K562 (cell line): Measurements from ENCODE around the gene TGFB1I1. TPM values are rescaled to one million over a fixed set of nuclear protein-coding genes. Genes with fewer than 3 reads are reported as not detected.
A peak's percentile ranks its signal among the peaks of the same experiment; 100 is the strongest.

Source experiments
- HLTF ChIP-seq: fragments of 450-650 bp; IDR thresholded peaks from 2 replicates; pipeline ENCODE4 v1.6.1; 2016
- L3MBTL2 ChIP-seq: fragments of 450-650 bp; IDR thresholded peaks from 2 replicates; pipeline ENCODE4 v1.6.1; 2016; ENCODE audit warnings: mild to moderate bottlenecking, moderate library complexity
- MYC ChIP-seq, 2 experiments: fragments of 250-450 bp in 1 of 2; sonication (Bioruptor Pico) in 1 of 2; IDR thresholded peaks; 2 replicates each; pipeline versions ENCODE4 v1.5.1 to v1.6.1; 2012 to 2021; ENCODE audit warnings: low read depth in 2 of 2, borderline replicate concordance in 1 of 2, improper control_type of control experiment in 1 of 2, low read length in 1 of 2, mild to moderate bottlenecking in 1 of 2, moderate library complexity in 1 of 2
- NUFIP1 ChIP-seq: fragments of 450-650 bp; IDR thresholded peaks from 2 replicates; pipeline ENCODE4 v1.6.1; 2018; ENCODE audit not compliant: partially characterized antibody
- POLR2G ChIP-seq: fragments of 200-400 bp; formaldehyde crosslinking; IDR thresholded peaks from 2 replicates; pipeline ENCODE4 v1.6.1; 2017; ENCODE audit warnings: low read depth, mild to moderate bottlenecking, antibody characterized with exemption, low read length, moderate library complexity
- SIN3A ChIP-seq, 2 experiments: fragments of 150-350 bp in 1 of 2; IDR thresholded peaks; 2 replicates each; pipeline ENCODE4 v1.6.1; 2011 to 2016; ENCODE audit warnings: borderline replicate concordance in 2 of 2, low read depth in 2 of 2, low read length in 2 of 2, mild to moderate bottlenecking in 2 of 2, moderate library complexity in 2 of 2; ENCODE audit not compliant: control insufficient read depth in 1 of 2
- SRSF9 ChIP-seq: fragments of 200-400 bp; formaldehyde crosslinking; IDR thresholded peaks from 2 replicates; pipeline ENCODE4 v1.6.1; 2017; ENCODE audit warnings: low read depth, low read length, borderline replicate concordance
- TBL1XR1 ChIP-seq, 2 experiments: IDR thresholded peaks; 2 replicates each; pipeline ENCODE4 v1.6.1; 2012; ENCODE audit warnings: improper control_type of control experiment in 2 of 2, low read length in 2 of 2, mild to moderate bottlenecking in 1 of 2
- ZBED1 ChIP-seq: IDR thresholded peaks from 2 replicates; pipeline ENCODE4 v1.6.1; 2014
- ZNF224 ChIP-seq: sonication (generic); formaldehyde crosslinking; IDR thresholded peaks from 2 replicates; pipeline ENCODE4 v1.8.0; 2022; ENCODE audit warnings: mild to moderate bottlenecking, missing genetic modification reagents
- ZNF551 ChIP-seq: fragments of 250-450 bp; sonication (Bioruptor Pico); IDR thresholded peaks from 2 replicates; pipeline ENCODE4 v1.5.0; 2021; ENCODE audit warnings: mild to moderate bottlenecking, moderate library complexity
- ZNF766 ChIP-seq: fragments of 200-800 bp; sonication (Bioruptor generic); conservative IDR thresholded peaks from 2 replicates; pipeline ENCODE4 v1.6.1; 2016; ENCODE audit warnings: missing genetic modification characterization, missing compliant biosample characterization
- ZNF778 ChIP-seq: fragments of 450-650 bp; formaldehyde crosslinking; IDR thresholded peaks from 2 replicates; pipeline ENCODE4 v1.4.0; 2020; ENCODE audit warnings: mild to moderate bottlenecking, moderate library complexity
- ZSCAN29 ChIP-seq: fragments of 450-650 bp; IDR thresholded peaks from 2 replicates; pipeline ENCODE4 v1.6.1; 2017
- polyA plus RNA-seq, 8 experiments: library from polyadenylated mRNA; depleted of rRNA in 4 of 8; stranded (reverse) in 5 of 8; unstranded in 3 of 8; fragments of >200 nt; fragmentation: Nextera tagmentation in 2 of 8; fragmentation: Illumina TruSeq in 1 of 8; extraction: Ambion mirVana in 2 of 8; extraction: Trizol in 1 of 8; gene quantifications; 2 replicates each; pipeline versions ENCODE4 v1.2.1 to v1.2.3, GENCODE V29; 2011 to 2014; ENCODE audit warnings: inconsistent platforms in 1 of 8, missing spikeins in 1 of 8
- total RNA-seq, 7 experiments: library from RNA; depleted of rRNA in 6 of 7; stranded (reverse); fragments of >200 nt in 6 of 7; fragmentation: Illumina TruSeq in 2 of 7; extraction: Trizol in 2 of 7; gene quantifications; 2 replicates each; pipeline versions ENCODE4 v1.2.1 to v1.2.3, GENCODE V29; 2011 to 2021; ENCODE audit warnings: low replicate concordance in 1 of 7
- TF ChIP-seq, protein P1 (sequence below): fragments of 450-650 bp; IDR thresholded peaks from 2 replicates; pipeline ENCODE4 v1.6.1; 2018; ENCODE audit not compliant: partially characterized antibody
- TF ChIP-seq, protein P2 (sequence below), 2 experiments: fragments of 450-650 bp in 1 of 2; sonication (generic) in 1 of 2; formaldehyde crosslinking in 1 of 2; IDR thresholded peaks in 1 of 2; conservative IDR thresholded peaks in 1 of 2; 2 replicates each; pipeline versions ENCODE4 v1.6.1 to v1.8.1; 2016 to 2023; ENCODE audit warnings: mild to moderate bottlenecking in 2 of 2, moderate library complexity in 2 of 2, inconsistent platforms in 1 of 2, missing genetic modification reagents in 1 of 2
- TF ChIP-seq, protein P3 (sequence below): fragments of 450-650 bp; IDR thresholded peaks from 2 replicates; pipeline ENCODE4 v1.6.1; 2016; ENCODE audit warnings: missing biosample characterization, missing genetic modification characterization
- TF ChIP-seq, protein P4 (sequence below): IDR thresholded peaks from 2 replicates; pipeline ENCODE4 v1.6.1; 2011; ENCODE audit not compliant: insufficient read length; ENCODE audit errors: extremely low read depth
- TF ChIP-seq, protein P5 (sequence below): fragments of 450-650 bp; formaldehyde crosslinking; IDR thresholded peaks from 2 replicates; pipeline ENCODE4 v1.4.0; 2022; ENCODE audit warnings: missing genetic modification characterization

Gene TGFB1I1
- total and polyA plus RNA-seq, 9 of the 15 experiments (the other 6 are each of a cell fraction or from before 2014, with no cell fraction given): 0.04 to 0.91 (median 0.19) TPM

DNA sequence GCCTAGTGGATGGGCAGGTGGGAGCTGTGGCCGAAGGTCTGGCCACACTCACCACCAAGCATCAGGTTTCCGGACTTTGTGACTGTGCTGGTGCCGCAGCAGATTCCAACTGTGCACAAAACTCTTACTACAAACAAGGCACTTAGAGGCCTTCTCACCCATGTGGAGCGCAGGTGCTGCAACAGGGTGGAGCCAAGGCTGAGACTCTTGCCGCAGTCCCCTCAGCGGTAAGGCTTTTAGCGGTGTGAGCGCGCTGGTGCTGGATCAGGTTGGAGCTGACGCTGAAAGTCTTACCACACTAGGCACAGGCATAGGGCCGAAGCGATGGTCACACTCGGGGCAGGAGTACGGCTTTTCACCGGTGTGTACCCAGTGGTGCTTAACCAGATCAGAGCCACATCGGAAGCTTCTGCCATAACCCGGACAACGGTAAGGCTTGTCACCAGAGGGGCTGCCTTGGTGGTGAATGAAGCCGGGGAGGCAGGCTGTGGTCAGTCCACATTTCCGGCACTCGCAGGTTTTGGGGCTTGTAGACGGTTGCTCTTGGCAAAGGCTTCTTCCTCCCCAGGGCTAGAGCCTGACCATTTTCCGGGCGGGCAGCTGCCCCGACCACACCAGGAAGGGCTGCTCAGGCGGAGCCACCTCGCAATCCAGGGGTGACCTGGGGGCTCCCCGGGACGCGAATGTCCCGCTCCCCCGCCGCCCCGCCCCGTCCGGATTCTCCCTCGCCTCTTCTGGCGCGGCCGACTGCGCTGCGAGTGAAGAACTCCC lies 13.7 kb upstream of the TGFB1I1 start (continued):
- TF ChIP-seq, protein P1, sequence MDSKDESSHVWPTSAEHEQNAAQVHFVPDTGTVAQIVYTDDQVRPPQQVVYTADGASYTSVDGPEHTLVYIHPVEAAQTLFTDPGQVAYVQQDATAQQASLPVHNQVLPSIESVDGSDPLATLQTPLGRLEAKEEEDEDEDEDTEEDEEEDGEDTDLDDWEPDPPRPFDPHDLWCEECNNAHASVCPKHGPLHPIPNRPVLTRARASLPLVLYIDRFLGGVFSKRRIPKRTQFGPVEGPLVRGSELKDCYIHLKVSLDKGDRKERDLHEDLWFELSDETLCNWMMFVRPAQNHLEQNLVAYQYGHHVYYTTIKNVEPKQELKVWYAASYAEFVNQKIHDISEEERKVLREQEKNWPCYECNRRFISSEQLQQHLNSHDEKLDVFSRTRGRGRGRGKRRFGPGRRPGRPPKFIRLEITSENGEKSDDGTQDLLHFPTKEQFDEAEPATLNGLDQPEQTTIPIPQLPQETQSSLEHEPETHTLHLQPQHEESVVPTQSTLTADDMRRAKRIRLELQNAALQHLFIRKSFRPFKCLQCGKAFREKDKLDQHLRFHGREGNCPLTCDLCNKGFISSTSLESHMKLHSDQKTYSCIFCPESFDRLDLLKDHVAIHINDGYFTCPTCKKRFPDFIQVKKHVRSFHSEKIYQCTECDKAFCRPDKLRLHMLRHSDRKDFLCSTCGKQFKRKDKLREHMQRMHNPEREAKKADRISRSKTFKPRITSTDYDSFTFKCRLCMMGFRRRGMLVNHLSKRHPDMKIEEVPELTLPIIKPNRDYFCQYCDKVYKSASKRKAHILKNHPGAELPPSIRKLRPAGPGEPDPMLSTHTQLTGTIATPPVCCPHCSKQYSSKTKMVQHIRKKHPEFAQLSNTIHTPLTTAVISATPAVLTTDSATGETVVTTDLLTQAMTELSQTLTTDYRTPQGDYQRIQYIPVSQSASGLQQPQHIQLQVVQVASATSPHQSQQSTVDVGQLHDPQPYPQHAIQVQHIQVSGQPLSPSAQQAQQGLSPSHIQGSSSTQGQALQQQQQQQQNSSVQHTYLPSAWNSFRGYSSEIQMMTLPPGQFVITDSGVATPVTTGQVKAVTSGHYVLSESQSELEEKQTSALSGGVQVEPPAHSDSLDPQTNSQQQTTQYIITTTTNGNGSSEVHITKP: peak; percentile 98
- TF ChIP-seq MYC (IDR thresholded peaks at IDR 0.05; ENCODE audit: low read depth, low read length) (peak; percentile 74), MYC (CRISPR knock-in tag; IDR thresholded peaks at IDR 0.05; ENCODE audit: borderline replicate concordance, low read depth) (no peak; the same call in 1 of the 2 replicates), POLR2G (peak; percentile 36; the same call in 1 of the 2 replicates), HLTF (no peak), TBL1XR1 (IDR thresholded peaks at IDR 0.05; ENCODE audit: low read length in 2 of 2) (no peak), L3MBTL2 (peak; percentile 70), ZNF766 (CRISPR knock-in tag) (no peak), ZBED1 (no peak), ZSCAN29 (no peak), ZNF551 (CRISPR knock-in tag) (no peak), ZNF224 (no peak), ZNF778 (CRISPR knock-in tag) (no peak), NUFIP1 (no peak), SRSF9 (no peak), SIN3A (IDR thresholded peaks at IDR 0.05; ENCODE audit: borderline replicate concordance in 2 of 2, control insufficient read depth in 1 of 2, low read depth in 2 of 2, low read length in 2 of 2) (peak in 1 of 2 experiments; percentile 61; a peak in 1 of 4 replicates)
- TF ChIP-seq, protein P2, sequence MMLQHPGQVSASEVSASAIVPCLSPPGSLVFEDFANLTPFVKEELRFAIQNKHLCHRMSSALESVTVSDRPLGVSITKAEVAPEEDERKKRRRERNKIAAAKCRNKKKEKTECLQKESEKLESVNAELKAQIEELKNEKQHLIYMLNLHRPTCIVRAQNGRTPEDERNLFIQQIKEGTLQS (IDR thresholded peaks at IDR 0.05): no peak
- TF ChIP-seq, protein P2 (CRISPR knock-in tag; conservative IDR thresholded peaks at IDR 0.05): peak; percentile 46; the same call in 1 of the 2 replicates
- TF ChIP-seq, protein P3, sequence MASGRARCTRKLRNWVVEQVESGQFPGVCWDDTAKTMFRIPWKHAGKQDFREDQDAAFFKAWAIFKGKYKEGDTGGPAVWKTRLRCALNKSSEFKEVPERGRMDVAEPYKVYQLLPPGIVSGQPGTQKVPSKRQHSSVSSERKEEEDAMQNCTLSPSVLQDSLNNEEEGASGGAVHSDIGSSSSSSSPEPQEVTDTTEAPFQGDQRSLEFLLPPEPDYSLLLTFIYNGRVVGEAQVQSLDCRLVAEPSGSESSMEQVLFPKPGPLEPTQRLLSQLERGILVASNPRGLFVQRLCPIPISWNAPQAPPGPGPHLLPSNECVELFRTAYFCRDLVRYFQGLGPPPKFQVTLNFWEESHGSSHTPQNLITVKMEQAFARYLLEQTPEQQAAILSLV (tag): no peak
- TF ChIP-seq, protein P4, sequence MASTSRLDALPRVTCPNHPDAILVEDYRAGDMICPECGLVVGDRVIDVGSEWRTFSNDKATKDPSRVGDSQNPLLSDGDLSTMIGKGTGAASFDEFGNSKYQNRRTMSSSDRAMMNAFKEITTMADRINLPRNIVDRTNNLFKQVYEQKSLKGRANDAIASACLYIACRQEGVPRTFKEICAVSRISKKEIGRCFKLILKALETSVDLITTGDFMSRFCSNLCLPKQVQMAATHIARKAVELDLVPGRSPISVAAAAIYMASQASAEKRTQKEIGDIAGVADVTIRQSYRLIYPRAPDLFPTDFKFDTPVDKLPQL: no peak
- TF ChIP-seq, protein P5, sequence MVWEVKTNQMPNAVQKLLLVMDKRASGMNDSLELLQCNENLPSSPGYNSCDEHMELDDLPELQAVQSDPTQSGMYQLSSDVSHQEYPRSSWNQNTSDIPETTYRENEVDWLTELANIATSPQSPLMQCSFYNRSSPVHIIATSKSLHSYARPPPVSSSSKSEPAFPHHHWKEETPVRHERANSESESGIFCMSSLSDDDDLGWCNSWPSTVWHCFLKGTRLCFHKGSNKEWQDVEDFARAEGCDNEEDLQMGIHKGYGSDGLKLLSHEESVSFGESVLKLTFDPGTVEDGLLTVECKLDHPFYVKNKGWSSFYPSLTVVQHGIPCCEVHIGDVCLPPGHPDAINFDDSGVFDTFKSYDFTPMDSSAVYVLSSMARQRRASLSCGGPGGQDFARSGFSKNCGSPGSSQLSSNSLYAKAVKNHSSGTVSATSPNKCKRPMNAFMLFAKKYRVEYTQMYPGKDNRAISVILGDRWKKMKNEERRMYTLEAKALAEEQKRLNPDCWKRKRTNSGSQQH (CRISPR knock-in tag): peak; percentile 75; the same call in 1 of the 2 replicates
